Measurements from ENCODE around the gene SNCA.

The SNCA gene

GRCh38 chr4:89847571-89848325, 10.8 kb upstream of the SNCA start:
- no peak for TF ChIP-seq EGR1 (IDR thresholded peaks at IDR 0.05)
- TF ChIP-seq RAD21 (IDR thresholded peaks at IDR 0.05; ENCODE audit: low read depth) = no peak
- no peak for TF ChIP-seq REST (IDR thresholded peaks at IDR 0.05; ENCODE audit: low read depth)

GRCh38 chr4:89839558-89839957, 2.6 kb upstream of the SNCA start:
- no peak for TF ChIP-seq EGR1 (IDR thresholded peaks at IDR 0.05)
- TF ChIP-seq EP300 (IDR thresholded peaks at IDR 0.05; ENCODE audit: borderline replicate concordance) = no peak
- TF ChIP-seq NFIC (IDR thresholded peaks at IDR 0.05) = no peak
- TF ChIP-seq TCF12 (IDR thresholded peaks at IDR 0.05; ENCODE audit: low read depth) = no peak
- no peak for TF ChIP-seq CREB1 (IDR thresholded peaks at IDR 0.05; ENCODE audit: low read depth)
- no peak for TF ChIP-seq FOXM1 (IDR thresholded peaks at IDR 0.05; ENCODE audit: borderline replicate concordance, low read depth)
- TF ChIP-seq CEBPB (IDR thresholded peaks at IDR 0.05) = no peak
- no peak for TF ChIP-seq MAX (IDR thresholded peaks at IDR 0.05)
- no peak for TF ChIP-seq TEAD4 (IDR thresholded peaks at IDR 0.05)
- TF ChIP-seq USF1 (IDR thresholded peaks at IDR 0.05) = no peak

- TF ChIP-seq TAF1 (IDR thresholded peaks at IDR 0.05; ENCODE audit: low read depth) (no peak), TEAD4 (IDR thresholded peaks at IDR 0.05) (no peak)
Measured at GRCh38 chr4:89837993-89838390, 1.0 kb upstream of the SNCA start.

GRCh38 chr4:89837385-89837992, 528 bp upstream of the SNCA start:
- TF ChIP-seq TCF12 (IDR thresholded peaks at IDR 0.05; ENCODE audit: low read depth) (no peak), REST (IDR thresholded peaks at IDR 0.05; ENCODE audit: low read depth) (no peak), TEAD4 (IDR thresholded peaks at IDR 0.05) (no peak), USF1 (IDR thresholded peaks at IDR 0.05) (no peak), CEBPB (IDR thresholded peaks at IDR 0.05) (no peak), ZBTB7A (IDR thresholded peaks at IDR 0.05; ENCODE audit: low read depth) (no peak), YY1 (IDR thresholded peaks at IDR 0.05; ENCODE audit: low read depth) (no peak), CREB1 (IDR thresholded peaks at IDR 0.05; ENCODE audit: low read depth) (no peak), EP300 (IDR thresholded peaks at IDR 0.05; ENCODE audit: borderline replicate concordance) (no peak), TAF1 (IDR thresholded peaks at IDR 0.05; ENCODE audit: low read depth) (no peak), FOXM1 (IDR thresholded peaks at IDR 0.05; ENCODE audit: borderline replicate concordance, low read depth) (no peak), MAX (IDR thresholded peaks at IDR 0.05) (no peak), RAD21 (IDR thresholded peaks at IDR 0.05; ENCODE audit: low read depth) (no peak), NFIC (IDR thresholded peaks at IDR 0.05) (no peak), EGR1 (IDR thresholded peaks at IDR 0.05) (no peak)

GRCh38 chr4:89836031-89836745, 773 bp downstream of the SNCA start:
- TF ChIP-seq EP300 (IDR thresholded peaks at IDR 0.05; ENCODE audit: borderline replicate concordance) = no peak

GRCh38 chr4:89835413-89835812, 1.5 kb downstream of the SNCA start:
- no peak for TF ChIP-seq ZBTB7A (IDR thresholded peaks at IDR 0.05; ENCODE audit: low read depth)
- no peak for TF ChIP-seq CEBPB (IDR thresholded peaks at IDR 0.05)
- TF ChIP-seq EP300 (IDR thresholded peaks at IDR 0.05; ENCODE audit: borderline replicate concordance) = no peak
- no peak for TF ChIP-seq USF1 (IDR thresholded peaks at IDR 0.05)
- no peak for TF ChIP-seq EGR1 (IDR thresholded peaks at IDR 0.05)
- TF ChIP-seq NFIC (IDR thresholded peaks at IDR 0.05) = no peak
- TF ChIP-seq MAX (IDR thresholded peaks at IDR 0.05) = no peak
- no peak for TF ChIP-seq YY1 (IDR thresholded peaks at IDR 0.05; ENCODE audit: low read depth)
- no peak for TF ChIP-seq RAD21 (IDR thresholded peaks at IDR 0.05; ENCODE audit: low read depth)
- TF ChIP-seq TCF12 (IDR thresholded peaks at IDR 0.05; ENCODE audit: low read depth) = no peak
- TF ChIP-seq CREB1 (IDR thresholded peaks at IDR 0.05; ENCODE audit: low read depth) = no peak
- TF ChIP-seq FOXM1 (IDR thresholded peaks at IDR 0.05; ENCODE audit: borderline replicate concordance, low read depth) = no peak
- TF ChIP-seq TAF1 (IDR thresholded peaks at IDR 0.05; ENCODE audit: low read depth) = no peak
- TF ChIP-seq TEAD4 (IDR thresholded peaks at IDR 0.05) = no peak
- no peak for TF ChIP-seq REST (IDR thresholded peaks at IDR 0.05; ENCODE audit: low read depth)
